Right kidney (tissue), 1 donor: ENCODE data around the gene EVC.
"Not testable (repeated sequence)": the region's sequence is repeated elsewhere in the genome, so short reads cannot be mapped to it uniquely, and the experiment has no call there.

ENCODE experiments used
- DNase-seq: peaks from one replicate; pipeline ENCODE4 v3.0.0-alpha.2; 2016

The EVC gene

GRCh38 chr4:5708449-5709206, 2.4 kb upstream of the EVC start, which contains the start of gene EVC2:
Gene EVC2 (minus strand): TSS chr4:5708559. CDS start chr4:5708513, 46 bp downstream.
- peak; percentile 87 for DNase-seq

DNA sequence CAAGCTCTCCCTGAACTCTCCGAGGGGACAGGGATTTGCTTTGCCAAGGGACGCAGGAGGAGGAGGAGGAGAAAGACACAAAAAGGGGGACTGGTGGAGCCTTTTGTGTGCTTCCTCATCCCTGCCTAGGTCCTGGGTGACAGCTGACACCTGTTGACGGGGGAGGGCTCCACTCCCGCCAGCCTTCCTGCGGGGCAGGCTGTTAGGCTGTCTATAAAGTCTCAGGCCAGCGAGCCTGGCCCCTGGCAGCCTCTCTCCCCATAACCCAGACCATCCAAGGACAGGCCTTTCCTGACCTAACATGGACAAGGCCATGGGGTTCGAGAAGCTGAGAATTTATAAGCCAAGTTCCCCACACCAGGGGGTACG, 1.8 kb upstream of the EVC start:
- no peak for DNase-seq

GRCh38 chr4:5710065-5710960, 688 bp upstream of the EVC start:
- no peak for DNase-seq

GRCh38 chr4:5711479-5712184, 631 bp downstream of the EVC start:
- peak; percentile 73 for DNase-seq

- DNase-seq, result no peak
Measured at GRCh38 chr4:5712517-5712916, 1.5 kb downstream of the EVC start.

- DNase-seq, result no peak
Measured at GRCh38 chr4:5712931-5713330, 1.9 kb downstream of the EVC start.

GRCh38 chr4:5713861-5714260, 2.9 kb downstream of the EVC start:
- DNase-seq, result no peak

DNA sequence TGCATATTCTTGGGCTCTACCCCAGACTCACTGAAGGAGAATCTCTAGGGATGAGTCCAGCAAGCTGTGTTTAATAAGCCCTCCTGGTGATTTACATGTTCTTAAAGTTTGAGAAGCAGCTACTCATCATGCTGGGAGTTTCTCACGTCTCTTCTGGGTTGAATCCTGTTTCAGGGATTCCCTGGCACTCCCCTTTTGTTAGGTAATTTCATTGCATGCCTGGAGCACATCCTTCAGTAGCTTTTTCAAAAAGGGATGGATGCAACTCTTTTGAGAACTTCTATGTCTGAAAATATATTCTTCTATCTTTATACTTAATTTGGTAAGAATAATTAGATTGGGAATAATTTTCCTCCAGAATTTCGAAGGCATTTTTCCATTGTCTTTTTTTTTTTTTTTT, 4.4 kb downstream of the EVC start:
- DNase-seq, result no peak

- no peak for DNase-seq
Measured at GRCh38 chr4:5716391-5716790, 5.4 kb downstream of the EVC start.

- no peak for DNase-seq
Measured at GRCh38 chr4:5717449-5718158, 6.6 kb downstream of the EVC start.

GRCh38 chr4:5718411-5718810, 7.4 kb downstream of the EVC start:
- no peak for DNase-seq

GRCh38 chr4:5719350-5720055, 8.5 kb downstream of the EVC start:
- no peak for DNase-seq

GRCh38 chr4:5720157-5720850, 9.3 kb downstream of the EVC start:
- no peak for DNase-seq

- DNase-seq, result no peak
Measured at GRCh38 chr4:5720980-5721379, 10.0 kb downstream of the EVC start.

- DNase-seq, result no peak
Measured at GRCh38 chr4:5721923-5722322, 10.9 kb downstream of the EVC start.

GRCh38 chr4:5722328-5722727, 11.3 kb downstream of the EVC start:
- DNase-seq, result no peak

GRCh38 chr4:5724377-5724776, 13.4 kb downstream of the EVC start:
- no peak for DNase-seq

- not testable (repeated sequence) for DNase-seq
Measured at GRCh38 chr4:5728412-5728811, 17.4 kb downstream of the EVC start.

DNA sequence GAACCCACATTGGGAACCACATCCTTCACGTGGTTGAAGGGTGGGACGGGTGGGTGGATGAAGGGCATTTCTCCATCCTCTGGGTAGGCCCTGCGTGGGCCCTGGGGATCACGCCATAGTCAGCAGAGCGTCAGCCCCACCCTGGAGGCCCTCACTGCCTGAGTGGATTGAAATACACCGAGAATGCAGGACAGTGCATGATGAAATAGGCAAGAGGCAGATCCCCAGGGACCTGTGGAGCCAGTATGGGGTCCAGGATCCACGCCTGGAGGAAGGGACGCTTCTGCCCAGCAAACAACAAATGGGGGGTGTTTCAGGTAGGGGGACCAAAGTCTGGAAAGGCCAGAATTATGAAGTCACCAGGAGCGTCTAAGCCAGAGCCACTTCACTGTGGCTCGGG, 19.4 kb downstream of the EVC start:
- no peak for DNase-seq

DNA sequence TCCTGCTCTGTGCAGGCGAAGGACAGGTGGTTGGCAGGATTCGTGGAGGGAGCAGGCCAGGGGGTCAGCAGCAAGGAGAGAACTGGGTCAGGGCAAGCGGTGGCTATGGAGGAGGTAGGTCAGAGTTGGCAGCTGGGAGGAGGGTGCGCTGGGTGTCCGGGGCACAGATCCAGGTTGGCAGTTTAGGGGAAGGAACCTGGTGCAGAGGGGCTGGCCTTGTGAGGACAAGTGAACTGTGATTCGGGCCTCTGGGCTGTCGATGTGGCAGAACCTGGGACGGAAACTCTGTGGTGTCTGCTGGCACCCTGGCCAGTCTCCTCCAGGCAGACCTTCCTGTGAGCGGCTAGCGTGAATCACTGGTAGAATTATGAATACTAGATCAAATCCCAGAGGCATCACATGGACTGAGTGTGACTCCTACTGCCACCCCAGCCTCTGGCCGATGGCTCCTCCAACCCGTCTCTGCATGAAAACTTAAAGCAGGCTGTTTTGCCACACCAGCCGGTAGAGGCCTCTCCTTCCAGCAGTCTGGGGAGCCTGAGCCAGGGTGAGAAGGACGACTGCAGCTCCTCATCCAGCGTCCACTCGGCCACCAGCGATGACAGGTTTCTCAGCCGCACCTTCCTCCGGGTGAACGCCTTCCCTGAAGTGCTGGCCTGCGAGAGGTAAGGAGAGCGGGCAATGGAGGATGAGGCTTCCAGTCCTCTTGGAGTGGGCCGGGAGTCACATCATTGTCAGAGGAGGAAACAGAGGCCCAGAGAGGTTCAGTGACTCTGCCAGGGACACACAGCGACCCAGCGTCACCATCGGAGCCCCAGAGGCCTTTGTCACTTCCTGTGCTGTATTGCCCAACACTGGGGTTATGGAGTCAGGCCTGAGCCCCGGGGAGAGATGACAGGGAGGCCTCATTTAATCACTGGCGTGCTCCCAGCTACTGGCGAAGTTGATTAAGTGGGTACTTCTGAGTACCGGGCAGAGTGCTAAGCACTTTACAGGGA, 20.3 kb downstream of the EVC start:
- DNase-seq, result no peak
